ENCODE data around the gene DHX58. TPM values are rescaled to one million over a fixed set of nuclear protein-coding genes. Genes with fewer than 3 reads are reported as not detected.

DHX58 gene
- total RNA-seq, 4 donors from 2014 or later = 1.1 to 4.4 (median 3.1) TPM

DNA sequence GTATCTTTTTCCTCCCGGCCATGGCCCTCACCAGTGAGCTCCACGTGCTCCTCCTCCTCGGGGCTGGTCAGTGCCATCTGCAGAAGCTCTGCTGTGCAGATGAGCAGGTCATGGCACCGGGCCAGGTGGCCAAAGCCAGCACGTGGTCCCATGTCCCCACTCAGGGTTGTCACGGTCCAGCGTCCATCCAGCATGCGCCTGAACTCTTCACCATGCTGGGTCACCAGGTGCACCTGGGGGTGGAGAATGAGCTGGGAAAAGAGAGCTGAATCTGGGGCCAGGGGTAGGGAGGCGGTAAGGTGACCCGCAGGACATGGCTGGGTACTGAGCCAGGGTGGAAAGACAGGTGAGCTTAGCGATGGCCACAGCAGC, 1.3 kb downstream of the DHX58 start:
- no peaks in the 10 kb centered on the region for H3K9me3 ChIP-seq
- in situ Hi-C loops (cut with MboI; ENCODE audit: low sequenced_read_pairs in 4 of 4) (loop anchor here (5.0 to 10.0 kb wide), 4 partner anchors 46 to 146 kb away; partner anchors contain the start of genes CNP (in 2 of the 4) and NKIRAS2 (in 2 of the 4)), intact Hi-C loops (cut with DNase I; ENCODE audit: low total_unique reads) (no loop called here)
- H3K27ac ChIP-seq = peak overlapping the region; percentile 85 to 93 (median 87)
- no peak for ATAC-seq
- no peak for DNase-seq
- peaks cover 0 to 7% of the 10 kb centered on the region in 2 donors for H3K36me3 ChIP-seq
- TF ChIP-seq, protein P1, sequence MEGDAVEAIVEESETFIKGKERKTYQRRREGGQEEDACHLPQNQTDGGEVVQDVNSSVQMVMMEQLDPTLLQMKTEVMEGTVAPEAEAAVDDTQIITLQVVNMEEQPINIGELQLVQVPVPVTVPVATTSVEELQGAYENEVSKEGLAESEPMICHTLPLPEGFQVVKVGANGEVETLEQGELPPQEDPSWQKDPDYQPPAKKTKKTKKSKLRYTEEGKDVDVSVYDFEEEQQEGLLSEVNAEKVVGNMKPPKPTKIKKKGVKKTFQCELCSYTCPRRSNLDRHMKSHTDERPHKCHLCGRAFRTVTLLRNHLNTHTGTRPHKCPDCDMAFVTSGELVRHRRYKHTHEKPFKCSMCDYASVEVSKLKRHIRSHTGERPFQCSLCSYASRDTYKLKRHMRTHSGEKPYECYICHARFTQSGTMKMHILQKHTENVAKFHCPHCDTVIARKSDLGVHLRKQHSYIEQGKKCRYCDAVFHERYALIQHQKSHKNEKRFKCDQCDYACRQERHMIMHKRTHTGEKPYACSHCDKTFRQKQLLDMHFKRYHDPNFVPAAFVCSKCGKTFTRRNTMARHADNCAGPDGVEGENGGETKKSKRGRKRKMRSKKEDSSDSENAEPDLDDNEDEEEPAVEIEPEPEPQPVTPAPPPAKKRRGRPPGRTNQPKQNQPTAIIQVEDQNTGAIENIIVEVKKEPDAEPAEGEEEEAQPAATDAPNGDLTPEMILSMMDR (IDR thresholded peaks at IDR 0.05 in 4 of 5, conservative IDR thresholded peaks at IDR 0.05 in 1 of 5) = no peak
- TF ChIP-seq POLR2A (IDR thresholded peaks at IDR 0.05) = no peak
- peaks cover 16 to 20% of the 10 kb centered on the region in 2 donors for H3K4me1 ChIP-seq
- H3K4me3 ChIP-seq = peak overlapping the region; percentile 52 to 66 (median 64)
- no peaks in the 10 kb centered on the region for H3K27me3 ChIP-seq

DNA sequence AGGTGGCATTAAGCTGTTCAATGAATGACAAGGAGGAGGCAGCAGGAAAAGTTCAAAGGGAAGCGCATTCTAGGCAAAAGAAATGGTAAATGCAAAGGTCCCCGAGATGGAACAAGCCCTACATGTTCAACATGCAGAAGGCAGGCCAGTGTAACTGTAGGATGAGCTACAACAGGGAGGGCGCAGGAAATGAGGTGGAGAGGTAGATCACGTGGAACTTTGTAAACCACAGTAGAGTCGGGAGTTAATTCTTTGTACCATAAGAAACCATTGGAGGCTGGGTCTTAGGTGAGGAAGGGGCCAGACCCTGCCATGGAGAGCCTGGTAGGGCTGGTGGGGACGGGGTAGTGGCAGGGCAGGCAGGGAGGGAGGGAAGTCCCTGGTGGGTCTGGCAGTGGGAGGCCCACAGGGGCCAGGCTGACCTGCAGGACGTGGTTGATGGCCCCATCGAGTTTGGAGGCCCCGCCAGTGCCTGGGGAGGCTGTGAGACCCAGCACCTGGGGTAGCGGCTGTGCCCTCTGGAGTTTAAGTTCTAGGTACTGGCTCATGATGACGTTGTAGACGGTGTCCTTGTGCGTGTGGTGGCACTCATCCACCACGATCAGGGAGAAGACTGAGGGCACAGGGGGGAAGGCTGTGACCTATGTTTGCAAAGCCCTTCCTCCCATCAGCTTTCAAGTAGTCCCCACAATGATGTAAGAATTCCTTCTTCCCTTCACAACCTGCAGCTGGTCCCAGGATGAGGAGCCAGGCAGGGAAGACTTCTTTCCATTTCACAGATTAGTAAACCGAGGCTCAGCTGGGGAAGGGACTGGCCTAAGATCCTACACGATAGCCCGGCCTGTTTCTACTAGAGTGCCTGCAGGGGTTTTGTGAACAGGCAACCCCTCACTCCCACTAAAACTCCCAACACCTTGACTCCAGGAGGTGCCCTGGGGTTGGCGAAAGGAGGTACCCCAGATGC, 1.9 kb downstream of the DHX58 start:
- DNase-seq (no peak), ATAC-seq (no peak)
- Histone ChIP-seq H3K27me3 (no peaks in the 10 kb centered on the region), H3K36me3 (peaks cover 0 to 1% of the 10 kb centered on the region in 2 donors), H3K27ac (peak overlapping the region in 1 of 4 donors; percentile 93), H3K4me3 (no peak overlapping the region), H3K4me1 (peaks cover 16 to 20% of the 10 kb centered on the region in 2 donors), H3K9me3 (no peaks in the 10 kb centered on the region)
- in situ Hi-C loops (cut with MboI; ENCODE audit: low sequenced_read_pairs in 4 of 4) = loop anchor here (5.0 to 10.0 kb wide), 4 partner anchors 46 to 146 kb away; partner anchors contain the start of genes CNP (in 2 of the 4) and NKIRAS2 (in 2 of the 4)
- no peak for TF ChIP-seq POLR2A (IDR thresholded peaks at IDR 0.05)
- TF ChIP-seq, protein P1 (IDR thresholded peaks at IDR 0.05 in 4 of 5, conservative IDR thresholded peaks at IDR 0.05 in 1 of 5) = no peak
- intact Hi-C loops (cut with DNase I; ENCODE audit: low total_unique reads) = no loop called here

DNA sequence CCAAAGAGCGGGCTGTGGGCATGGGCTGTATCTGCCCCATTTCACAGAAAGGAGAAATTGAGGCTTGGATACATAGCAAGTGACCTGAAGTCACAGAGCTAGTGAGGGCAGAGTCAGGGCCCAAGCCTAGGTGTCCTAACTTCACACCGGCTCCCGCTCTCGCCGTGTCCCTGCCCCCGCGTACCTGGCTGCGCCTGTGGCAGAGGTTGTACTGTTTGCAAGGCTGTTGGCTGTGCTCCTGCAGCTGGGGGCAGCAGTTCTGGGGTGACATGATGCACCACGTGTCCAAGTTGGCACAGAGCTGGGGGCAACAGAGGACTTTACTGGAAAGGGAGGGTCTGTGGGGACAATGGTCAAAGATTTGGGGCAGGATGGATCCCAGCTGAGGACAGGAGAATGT, 3.4 kb downstream of the DHX58 start:
- ATAC-seq (no peak), DNase-seq (no peak)
- in situ Hi-C loops (cut with MboI; ENCODE audit: low sequenced_read_pairs in 4 of 4) (loop anchor here in 1 of 4 donors (10.0 kb wide), 1 partner anchor 84 kb away; the partner anchor contains the start of gene NKIRAS2), intact Hi-C loops (cut with DNase I; ENCODE audit: low total_unique reads) (no loop called here)
- Histone ChIP-seq H3K4me3 (no peak overlapping the region), H3K27ac (no peak overlapping the region), H3K36me3 (no peaks in the 10 kb centered on the region), H3K9me3 (no peaks in the 10 kb centered on the region), H3K4me1 (peaks cover 16 to 20% of the 10 kb centered on the region in 2 donors), H3K27me3 (no peaks in the 10 kb centered on the region)
- TF ChIP-seq, protein P1 (IDR thresholded peaks at IDR 0.05 in 4 of 5, conservative IDR thresholded peaks at IDR 0.05 in 1 of 5) = no peak
- TF ChIP-seq POLR2A (IDR thresholded peaks at IDR 0.05) = no peak

DNA sequence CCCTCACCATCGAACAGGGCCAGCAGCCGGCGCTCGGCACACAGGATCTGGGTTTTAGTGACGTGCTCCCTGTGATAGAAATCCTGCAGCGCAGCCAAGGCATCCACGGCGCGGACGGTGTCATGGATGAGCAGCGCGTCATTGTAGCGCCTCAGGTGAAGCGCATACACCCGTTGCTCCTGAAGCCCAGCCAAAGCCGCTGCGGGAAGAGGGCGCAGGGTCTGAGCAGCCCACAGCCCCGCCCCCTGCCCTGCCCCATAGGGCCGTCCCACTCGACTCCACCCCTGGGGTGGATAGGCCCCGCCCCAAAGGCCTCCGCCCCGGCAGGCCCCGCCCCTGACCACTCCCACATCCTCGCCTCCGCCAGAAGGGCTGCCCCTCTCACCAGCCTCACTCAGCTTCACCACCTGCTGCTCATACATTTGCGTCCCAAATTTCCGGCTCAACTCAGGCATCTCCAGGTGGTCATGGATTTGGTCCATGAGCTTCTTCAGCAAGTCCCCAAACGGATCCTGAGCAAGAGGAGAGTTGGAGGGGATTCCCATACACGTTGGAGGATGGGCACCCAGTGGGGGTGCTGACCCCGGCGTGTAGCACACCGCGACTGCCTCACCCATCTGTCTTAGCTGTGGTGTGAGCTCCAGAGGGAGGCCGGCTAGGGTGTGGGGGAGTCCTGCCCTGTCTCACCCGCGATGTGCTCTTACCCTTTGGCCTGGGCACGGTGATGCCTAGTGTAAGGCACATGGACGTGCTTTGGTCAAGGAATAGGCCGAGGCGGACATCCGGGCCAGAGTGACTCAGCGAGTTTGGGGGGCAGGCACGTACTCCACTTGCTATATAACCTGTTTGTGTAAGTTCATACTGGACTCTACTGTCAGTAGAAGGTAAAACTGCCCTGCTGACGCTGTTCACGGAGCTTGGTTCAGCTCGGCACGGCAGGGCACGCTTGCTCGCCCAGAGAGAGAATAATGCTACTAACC, 4.6 kb downstream of the DHX58 start:
- in situ Hi-C loops (cut with MboI; ENCODE audit: low sequenced_read_pairs in 4 of 4) (loop anchor here in 1 of 4 donors (10.0 kb wide), 1 partner anchor 83 kb away; the partner anchor contains the start of gene NKIRAS2), intact Hi-C loops (cut with DNase I; ENCODE audit: low total_unique reads) (no loop called here)
- no peak overlapping the region for H3K27ac ChIP-seq
- H3K36me3 ChIP-seq = no peaks in the 10 kb centered on the region
- no peak for TF ChIP-seq POLR2A (IDR thresholded peaks at IDR 0.05)
- TF ChIP-seq, protein P1 (IDR thresholded peaks at IDR 0.05 in 4 of 5, conservative IDR thresholded peaks at IDR 0.05 in 1 of 5) = no peak
- no peaks in the 10 kb centered on the region for H3K9me3 ChIP-seq
- peak overlapping the region in 3 of 4 donors; percentile 15 to 43 (median 25) for H3K4me3 ChIP-seq
- H3K4me1 ChIP-seq = peaks cover 13 to 16% of the 10 kb centered on the region in 2 donors
- DNase-seq (peak; percentile 52 to 58), ATAC-seq (peak; percentile 31 to 40)
- H3K27me3 ChIP-seq = no peaks in the 10 kb centered on the region

Measured in gastrocnemius medialis (tissue), 4 donors.